ENCODE results near the gene KRT33B.

DNA sequence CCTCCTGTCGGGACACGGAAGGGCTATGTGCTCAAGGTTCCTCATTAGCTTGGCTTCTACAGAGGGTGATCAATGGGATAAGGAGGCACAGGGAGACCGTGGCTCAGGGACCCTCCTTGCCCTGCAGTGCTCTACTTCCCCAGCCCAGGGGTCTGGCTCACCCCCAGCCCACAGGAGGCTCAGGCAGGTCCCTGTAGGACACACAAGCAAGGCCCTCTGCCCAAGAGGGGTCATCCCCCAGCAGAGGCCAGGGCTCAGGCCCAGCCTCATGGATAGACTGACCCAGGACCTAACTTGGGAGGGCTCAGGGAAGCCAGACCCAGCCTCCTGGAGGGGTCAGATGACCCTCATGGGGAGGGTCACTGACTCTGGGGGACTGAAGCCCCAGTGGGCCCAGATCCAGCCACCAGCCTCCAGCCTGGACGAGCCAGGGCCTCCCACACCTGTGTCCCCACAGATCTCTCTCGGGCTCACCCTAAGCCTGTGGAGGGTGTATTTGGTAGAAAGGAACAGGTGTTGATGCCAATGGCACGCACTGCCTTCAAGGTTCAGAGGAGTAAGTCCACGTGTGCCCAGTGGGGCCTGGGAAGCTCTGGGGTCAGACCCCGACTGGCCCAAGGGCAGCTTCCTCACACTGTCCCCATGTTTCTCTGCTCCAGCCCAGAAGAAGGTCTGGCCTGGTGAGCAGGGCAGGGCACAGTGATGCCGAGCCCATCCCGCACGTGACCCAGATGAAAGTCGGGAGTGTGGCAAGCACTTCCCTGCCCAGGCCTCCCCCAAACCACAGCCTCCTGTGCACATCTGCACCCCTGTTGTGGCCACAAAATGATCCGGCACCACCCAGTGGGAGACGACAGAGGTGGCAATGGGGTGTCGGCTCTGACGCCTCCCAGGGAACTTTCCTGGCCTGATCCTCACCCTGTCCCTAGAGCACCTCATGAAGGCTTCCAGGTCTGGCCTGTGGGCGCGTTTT, 43.2 kb downstream of the KRT33B start:
- TF ChIP-seq CTCF (IDR thresholded peaks at IDR 0.05) = no peak
- no peak for TF ChIP-seq POLR2A (IDR thresholded peaks at IDR 0.05)
